HG03439 (cell line): ENCODE data around the gene CDS2.
A peak's percentile ranks its signal among the peaks of the same experiment; 100 is the strongest.

Experiments used
- ATAC-seq: cut with Tn5 transposase; IDR thresholded peaks from one replicate; pipeline ENCODE4 v1.9.1; 2021; ENCODE audit warnings: mild to moderate bottlenecking, moderate library complexity; ENCODE audit not compliant: unreplicated experiment

Gene CDS2

GRCh38 chr20:5178046-5178445 is 51.2 kb downstream of the CDS2 start:
- ATAC-seq, result no peak

DNA sequence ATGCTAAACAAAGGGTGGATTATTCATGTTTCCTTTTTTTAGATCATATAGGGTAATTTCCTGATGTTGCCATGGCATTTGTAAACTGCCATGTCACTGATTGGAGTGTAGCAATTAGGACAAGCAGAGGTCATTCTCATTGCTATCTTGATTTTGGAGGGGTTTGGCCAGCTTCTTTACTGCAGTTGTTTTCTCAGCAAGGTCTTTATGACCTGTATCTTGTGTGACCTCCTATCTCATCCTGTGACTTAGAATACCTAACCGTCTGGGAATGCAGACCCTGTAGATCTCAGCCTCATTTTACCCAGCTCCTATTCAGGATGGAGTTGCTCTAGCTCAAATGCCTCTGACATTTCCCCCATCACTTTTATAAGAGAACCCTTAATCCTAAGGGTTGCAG is 53.6 kb downstream of the CDS2 start:
- no peak for ATAC-seq

GRCh38 chr20:5180933-5181332 is 54.1 kb downstream of the CDS2 start:
- ATAC-seq, result no peak

DNA sequence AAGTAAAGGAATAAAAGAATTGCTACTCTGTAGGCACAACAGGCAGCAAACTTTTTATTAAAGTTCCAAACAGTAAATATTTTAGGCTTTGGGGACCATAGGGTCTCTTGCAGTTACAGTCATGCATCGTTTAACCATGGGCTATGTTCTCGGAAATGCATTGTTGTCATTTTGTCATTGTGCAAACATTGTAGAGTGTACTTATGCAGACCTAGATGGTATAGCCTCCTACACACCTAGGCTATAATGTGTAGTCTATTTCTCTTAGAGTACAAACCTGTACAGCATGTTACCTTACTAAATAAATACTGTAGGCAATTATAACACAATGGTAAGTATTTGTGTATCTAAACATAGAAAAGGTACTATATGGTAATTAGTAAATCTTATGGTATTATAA is 54.7 kb downstream of the CDS2 start:
- ATAC-seq, result no peak

- ATAC-seq, result no peak
Observed at GRCh38 chr20:5181958-5182357, 55.1 kb downstream of the CDS2 start.

DNA sequence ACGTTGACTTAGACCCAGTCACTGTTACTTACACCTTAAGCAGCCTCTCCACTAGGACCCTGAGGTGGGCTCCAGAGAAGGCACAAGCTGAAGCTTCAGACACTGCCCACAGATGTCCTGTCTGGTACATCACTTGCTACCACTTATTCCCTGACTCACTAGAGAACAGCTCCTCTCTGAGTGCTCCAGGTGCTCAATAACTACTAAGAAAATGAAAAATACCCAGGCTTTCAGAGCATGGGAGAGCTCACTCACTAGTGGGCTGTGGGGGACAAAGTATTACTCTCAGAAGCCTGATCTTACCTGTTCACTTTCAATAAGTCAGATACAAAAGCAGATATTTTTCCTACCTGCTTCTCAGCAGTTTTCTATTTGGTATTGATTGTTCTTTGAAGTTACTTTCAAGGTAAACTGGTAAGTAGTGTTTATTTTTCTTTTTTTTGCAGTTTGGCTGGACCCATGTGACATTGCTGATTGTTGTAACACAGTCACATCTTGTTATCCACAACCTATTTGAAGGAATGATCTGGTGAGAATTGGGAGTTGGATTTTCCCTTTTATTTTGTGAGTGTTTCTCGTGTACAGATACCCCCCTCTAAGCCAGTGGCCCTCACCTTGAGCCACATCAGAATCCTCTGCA is 55.9 kb downstream of the CDS2 start:
- ATAC-seq, result no peak

GRCh38 chr20:5183731-5184474 is 57.1 kb downstream of the CDS2 start:
- ATAC-seq, result no peak

- no peak for ATAC-seq
Observed at GRCh38 chr20:5184684-5185083, 57.9 kb downstream of the CDS2 start.

DNA sequence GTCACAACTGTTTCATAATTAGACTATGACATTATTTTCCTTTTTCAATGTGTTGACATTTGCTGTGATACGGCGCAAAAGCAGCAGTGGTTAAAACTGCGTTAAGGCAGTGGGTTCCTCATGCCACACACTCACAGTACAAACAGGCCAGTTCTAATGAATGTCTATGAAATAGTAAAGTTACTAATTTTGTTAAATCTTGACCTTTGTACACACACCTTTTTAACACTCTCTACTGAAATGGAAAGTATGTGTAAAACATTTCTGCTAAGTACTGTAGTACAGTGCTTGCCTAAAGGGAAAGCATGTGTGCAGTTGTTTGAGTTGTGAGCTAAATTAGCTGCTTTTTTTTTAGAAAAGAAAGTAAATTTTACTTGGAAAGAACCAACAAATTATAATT is 60.3 kb downstream of the CDS2 start:
- ATAC-seq, result no peak

DNA sequence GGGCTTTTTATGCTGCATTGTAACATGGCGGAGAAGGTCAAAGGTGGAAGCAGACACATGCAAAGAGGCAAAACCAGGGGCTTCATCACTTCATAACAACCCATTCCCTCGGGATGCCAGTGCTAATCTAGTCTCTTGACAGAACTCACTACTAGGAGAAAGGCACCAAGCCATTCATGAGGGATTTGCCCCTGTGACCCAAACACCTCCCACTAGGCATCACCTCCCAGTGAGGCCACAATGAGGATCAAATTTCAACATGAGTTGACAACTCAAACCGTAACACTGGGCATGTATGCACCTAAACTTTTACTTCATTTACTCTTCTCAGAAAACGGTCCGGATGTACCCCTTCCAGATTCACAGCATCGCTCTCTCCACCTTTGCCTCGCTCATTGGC is 61.9 kb downstream of the CDS2 start:
- no peak for ATAC-seq

DNA sequence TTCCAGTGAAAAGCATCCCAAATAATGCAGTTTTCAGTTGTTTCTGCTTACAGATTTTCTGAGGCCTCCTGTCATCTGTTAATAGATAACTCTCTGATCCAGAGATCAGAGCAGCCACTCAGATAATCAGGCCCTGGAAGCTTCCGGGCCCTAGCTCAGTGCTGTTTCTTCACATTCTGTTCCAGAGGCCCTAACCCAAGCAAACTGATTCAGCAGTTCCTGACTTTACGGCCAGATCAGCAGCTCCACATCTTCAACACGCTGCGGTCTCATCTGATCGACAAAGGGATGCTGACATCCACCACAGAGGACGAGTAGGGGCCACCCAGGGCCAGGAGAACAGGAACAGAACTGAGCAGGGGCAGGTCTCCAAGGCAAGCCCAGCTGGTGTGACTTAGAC is 63.1 kb downstream of the CDS2 start:
- ATAC-seq, result no peak

- ATAC-seq, result no peak
Observed at GRCh38 chr20:5190444-5190843, 63.6 kb downstream of the CDS2 start.

DNA sequence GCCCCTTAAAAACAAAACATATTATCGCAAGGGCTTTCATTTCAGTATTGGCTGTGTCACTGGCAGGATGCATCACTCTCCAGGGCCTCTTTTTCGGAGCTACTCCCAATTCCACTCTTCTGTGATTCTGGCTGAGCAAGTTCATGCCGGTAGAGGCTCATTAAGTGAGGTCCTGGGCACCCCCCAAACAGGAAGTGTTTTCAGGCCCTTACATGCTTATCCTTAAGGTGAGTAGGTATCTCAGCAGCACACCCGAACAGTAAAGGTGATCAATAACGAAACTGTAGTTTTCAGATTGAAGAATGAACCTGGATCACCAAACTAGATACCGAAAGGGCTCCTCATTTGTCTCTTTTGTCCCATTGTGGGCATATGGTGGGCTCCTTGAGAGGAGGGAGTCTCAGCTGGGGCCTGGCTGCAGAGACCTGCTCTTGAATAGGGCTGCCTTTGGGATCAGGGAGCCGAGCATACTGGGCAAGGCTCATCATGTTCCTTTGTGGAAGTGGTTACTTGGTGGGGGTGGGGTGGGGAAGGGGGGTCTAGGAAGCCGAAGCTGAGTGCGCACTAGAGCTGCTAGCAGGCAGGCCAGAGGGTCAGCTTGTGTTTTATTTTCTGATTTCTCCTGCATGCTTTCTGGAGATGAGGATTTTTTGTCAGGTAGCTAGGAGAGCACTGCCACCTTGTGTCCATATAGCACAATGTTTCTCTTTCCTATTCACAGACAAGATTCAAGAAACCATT is 65.2 kb downstream of the CDS2 start:
- ATAC-seq, result peak; percentile 42

GRCh38 chr20:5192570-5193431 is 66.0 kb downstream of the CDS2 start:
- ATAC-seq, result peak; percentile 46

DNA sequence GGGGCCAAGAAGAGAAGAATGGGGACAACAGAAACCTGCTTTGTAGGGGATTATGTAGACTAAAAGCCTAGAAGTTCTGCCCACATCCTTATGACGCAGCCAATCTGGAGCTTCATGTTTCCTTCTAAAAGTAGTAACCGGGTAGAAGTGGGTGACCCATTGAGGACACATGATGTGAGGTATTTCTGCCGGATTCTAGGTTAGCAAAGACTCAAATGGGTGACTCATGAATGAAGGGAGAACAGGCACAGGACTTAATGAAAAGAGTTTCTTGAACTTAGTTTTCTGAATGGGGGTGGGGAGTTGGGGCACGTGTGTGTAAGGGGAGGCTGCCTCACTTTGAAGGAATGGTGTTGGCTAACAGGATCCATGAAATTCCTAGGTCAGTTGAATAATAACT is 68.8 kb downstream of the CDS2 start:
- ATAC-seq, result no peak

GRCh38 chr20:5196149-5196548 is 69.3 kb downstream of the CDS2 start:
- no peak for ATAC-seq

DNA sequence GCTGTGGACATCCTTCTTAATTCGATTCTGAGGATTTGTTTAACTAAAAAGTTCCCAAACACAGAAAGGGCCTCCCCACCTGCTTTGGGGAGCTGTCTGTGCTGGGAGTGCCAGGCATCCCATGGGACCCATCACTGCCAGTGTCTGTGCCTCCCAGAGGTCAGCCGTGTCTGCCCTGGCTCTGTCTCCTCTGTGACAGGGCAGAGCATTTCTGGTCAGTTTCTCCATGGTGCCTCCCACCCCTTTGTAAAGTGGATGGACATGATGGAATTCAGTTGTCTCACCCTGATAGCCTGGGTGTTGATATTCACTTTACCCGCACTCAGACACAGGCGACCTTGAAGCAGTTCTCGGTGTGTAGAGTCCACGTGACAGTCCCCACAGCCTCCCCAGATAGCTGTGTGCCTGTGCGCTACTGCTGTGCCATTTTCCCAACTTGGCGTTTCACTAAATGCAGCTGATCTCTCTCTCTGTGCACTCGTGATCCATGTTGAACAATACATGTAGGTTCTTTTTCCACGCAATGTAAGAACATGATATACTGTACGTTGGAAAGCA is 70.5 kb downstream of the CDS2 start:
- no peak for ATAC-seq

- no peak for ATAC-seq
Observed at GRCh38 chr20:5197847-5198650, 71.2 kb downstream of the CDS2 start.

DNA sequence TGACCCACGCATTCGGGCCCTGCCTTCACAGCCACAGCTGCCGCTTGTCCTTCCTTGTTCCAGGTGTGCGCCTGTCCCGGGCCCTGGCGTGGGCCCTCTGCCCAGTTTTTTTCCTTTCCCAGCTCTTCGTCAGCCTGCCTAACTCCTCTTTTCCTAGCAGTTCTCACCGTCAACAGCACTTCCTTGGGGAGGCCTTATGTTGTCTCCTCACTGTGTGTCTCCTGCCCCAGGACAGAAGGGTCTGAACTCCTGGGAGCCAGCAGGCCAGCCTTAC is 71.8 kb downstream of the CDS2 start:
- ATAC-seq, result no peak

GRCh38 chr20:5203380-5203779 is 76.6 kb downstream of the CDS2 start:
- ATAC-seq, result no peak
